ENCODE data around the gene SARM1.
"Not testable (repeated sequence)": the region's sequence is repeated elsewhere in the genome, so short reads cannot be mapped to it uniquely, and the experiment has no call there.

Gene SARM1

GRCh38 chr17:28371245-28372202 lies at the start of gene SARM1:
SARM1 (plus strand) TSS chr17:28371694; CDS start chr17:28372033, 339 bp downstream.
- peak; percentile 87 for DNase-seq (ENCODE audit: low spot score)

GRCh38 chr17:28324267-28324745 lies 47.2 kb upstream of the SARM1 start:
- no peak for DNase-seq (ENCODE audit: low spot score)

- DNase-seq (ENCODE audit: low spot score): no peak
Observed at GRCh38 chr17:28324781-28325180, 46.7 kb upstream of the SARM1 start.

- DNase-seq (ENCODE audit: low spot score): no peak
Observed at GRCh38 chr17:28325211-28325610, 46.3 kb upstream of the SARM1 start.

GRCh38 chr17:28326114-28326513 lies 45.4 kb upstream of the SARM1 start:
- no peak for DNase-seq (ENCODE audit: low spot score)

GRCh38 chr17:28327031-28327607 lies 44.4 kb upstream of the SARM1 start:
- no peak for DNase-seq (ENCODE audit: low spot score)

- DNase-seq (ENCODE audit: low spot score): no peak
Observed at GRCh38 chr17:28327709-28328108, 43.8 kb upstream of the SARM1 start.

- no peak for DNase-seq (ENCODE audit: low spot score)
Observed at GRCh38 chr17:28328325-28328724, 43.2 kb upstream of the SARM1 start.

- DNase-seq (ENCODE audit: low spot score): no peak
Observed at GRCh38 chr17:28330671-28331070, 40.8 kb upstream of the SARM1 start.

- DNase-seq (ENCODE audit: low spot score): no peak
Observed at GRCh38 chr17:28331891-28332420, 39.5 kb upstream of the SARM1 start.

GRCh38 chr17:28333083-28333746 lies 38.3 kb upstream of the SARM1 start:
- DNase-seq (ENCODE audit: low spot score): no peak

- no peak for DNase-seq (ENCODE audit: low spot score)
Observed at GRCh38 chr17:28334171-28334570, 37.3 kb upstream of the SARM1 start.

GRCh38 chr17:28334666-28335200 lies 36.8 kb upstream of the SARM1 start:
- no peak for DNase-seq (ENCODE audit: low spot score)

GRCh38 chr17:28335201-28335958 lies 36.1 kb upstream of the SARM1 start, which contains the start of the genes IFT20 and TNFAIP1:
IFT20 (minus strand) TSS chr17:28335472; CDS start chr17:28331985, 3,487 bp downstream.
TNFAIP1 (plus strand) TSS chr17:28335761; CDS start chr17:28339522, 3,761 bp downstream.
- DNase-seq (ENCODE audit: low spot score): peak; percentile 94

GRCh38 chr17:28335959-28336871 lies 35.3 kb upstream of the SARM1 start:
- peak; percentile 72 for DNase-seq (ENCODE audit: low spot score)

GRCh38 chr17:28338056-28338768 lies 33.3 kb upstream of the SARM1 start:
- DNase-seq (ENCODE audit: low spot score): peak; percentile 68

GRCh38 chr17:28338769-28339212 lies 32.7 kb upstream of the SARM1 start:
- not testable (repeated sequence) for DNase-seq (ENCODE audit: low spot score)

GRCh38 chr17:28339431-28339830 lies 32.1 kb upstream of the SARM1 start:
- no peak for DNase-seq (ENCODE audit: low spot score)

GRCh38 chr17:28340374-28340773 lies 31.1 kb upstream of the SARM1 start:
- DNase-seq (ENCODE audit: low spot score): no peak
